ENCODE results near the gene APH1B.
"Not testable (repeated sequence)": the region's sequence is repeated elsewhere in the genome, so short reads cannot be mapped to it uniquely, and the experiment has no call there.

The APH1B gene

DNA sequence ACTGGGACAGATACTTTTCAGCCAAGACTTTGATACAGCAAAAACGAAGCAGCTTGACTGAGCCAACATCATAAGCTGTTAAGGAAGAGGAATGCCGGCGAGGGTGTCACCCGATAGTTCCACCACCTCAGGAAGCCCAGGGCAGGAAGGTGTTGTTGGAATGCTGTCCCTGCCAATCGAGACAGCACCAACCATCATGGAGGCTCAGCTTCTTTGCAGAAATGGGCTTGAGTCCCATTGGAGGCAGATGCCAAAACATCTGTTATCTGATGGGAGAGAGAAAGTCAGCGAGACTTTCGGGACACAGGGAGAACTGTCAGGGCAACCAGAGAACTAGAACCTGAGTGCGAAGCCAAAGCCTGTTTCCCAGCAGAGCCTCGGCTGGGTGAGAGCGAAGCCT is 53.5 kb downstream of the APH1B start:
- DNase-seq: no peak

- peak in 17 of 56 donors; percentile 12 to 58 (median 33) for DNase-seq
Measured at GRCh38 chr15:63331456-63331855, 54.1 kb downstream of the APH1B start.

GRCh38 chr15:63332367-63333124 is 55.1 kb downstream of the APH1B start:
- DNase-seq: no peak

DNA sequence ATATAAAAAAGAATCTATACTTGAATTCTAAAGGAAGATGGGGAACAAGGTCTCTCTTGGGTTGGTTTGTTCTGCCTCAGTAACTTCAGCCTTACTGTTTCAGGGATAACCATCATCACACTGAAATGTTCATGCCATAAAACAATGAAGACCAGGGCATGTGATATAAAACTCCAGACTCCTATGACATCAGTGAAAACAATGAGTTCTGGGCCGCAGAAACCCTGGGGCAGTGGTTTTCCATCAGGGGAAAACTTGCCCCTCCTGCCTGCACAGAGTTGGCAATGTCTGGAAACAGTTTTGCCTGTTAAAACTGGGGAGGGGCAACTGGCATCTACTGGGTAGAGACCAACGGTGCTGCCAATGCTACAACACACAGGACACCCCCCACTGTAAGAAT is 57.4 kb downstream of the APH1B start:
- DNase-seq: no peak

- DNase-seq: no peak
Measured at GRCh38 chr15:63335543-63336240, 58.3 kb downstream of the APH1B start.

- no peak for DNase-seq
Measured at GRCh38 chr15:63337046-63337445, 59.6 kb downstream of the APH1B start.

DNA sequence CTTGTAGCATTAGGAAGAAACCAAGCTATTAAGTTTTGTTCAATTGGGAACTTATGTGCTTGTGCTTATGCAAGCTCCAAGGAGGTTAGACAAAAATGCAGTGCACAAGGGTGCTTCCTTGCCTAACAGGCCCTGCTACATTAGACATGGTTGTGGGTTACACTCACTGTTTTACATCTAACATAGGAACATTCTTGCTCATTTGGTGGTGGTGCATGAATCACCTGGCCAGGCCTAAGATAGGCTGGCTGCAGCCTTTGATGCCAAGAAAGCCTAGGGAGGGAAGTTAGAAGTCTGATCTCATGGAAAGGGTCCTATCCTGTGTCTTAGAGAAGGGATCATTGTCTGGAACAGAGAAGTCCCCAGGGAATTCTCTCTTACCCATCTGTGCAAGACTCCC is 60.8 kb downstream of the APH1B start:
- no peak for DNase-seq

- DNase-seq: peak in 25 of 56 donors; percentile 8 to 72 (median 51)
Measured at GRCh38 chr15:63339006-63339766, 61.8 kb downstream of the APH1B start.

- no peak for DNase-seq
Measured at GRCh38 chr15:63339836-63340235, 62.4 kb downstream of the APH1B start.

DNA sequence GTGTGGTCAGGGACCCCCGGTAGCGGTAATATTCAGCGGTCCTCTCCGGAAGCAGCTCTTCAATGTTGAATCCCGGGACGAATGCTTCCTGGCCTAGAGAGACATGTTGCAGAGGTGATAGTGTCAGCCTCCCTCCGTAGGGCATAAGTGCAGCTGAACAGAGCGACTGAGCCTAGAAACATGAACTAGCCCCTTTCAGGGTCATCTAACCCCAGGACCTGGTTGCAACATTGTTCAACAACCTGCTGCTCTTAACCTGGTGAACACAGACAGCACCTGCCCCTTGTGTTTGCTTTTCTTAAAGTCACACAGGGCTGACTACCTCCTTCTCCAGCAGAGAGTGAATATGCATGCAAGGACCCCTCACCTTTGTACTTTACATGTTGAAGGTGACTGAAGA is 62.9 kb downstream of the APH1B start:
- no peak for DNase-seq

DNA sequence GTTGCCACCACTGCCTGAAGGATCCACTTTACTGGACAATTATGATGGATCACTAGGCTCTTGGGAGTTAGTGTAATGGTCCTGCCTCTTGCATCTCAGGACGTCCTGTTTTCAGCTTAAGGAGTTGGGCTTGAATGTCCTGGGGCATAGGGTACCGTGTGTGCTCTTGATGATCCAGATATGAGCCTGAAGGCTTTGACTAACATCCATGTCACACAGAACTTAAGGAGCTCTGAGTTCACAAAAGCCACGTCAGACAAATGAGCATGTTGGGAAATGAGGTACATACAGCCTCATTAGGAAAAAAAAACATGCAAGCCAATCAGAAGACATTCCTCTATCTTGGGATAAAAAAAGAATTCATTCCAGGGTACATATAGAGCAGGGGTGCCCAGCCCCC is 63.5 kb downstream of the APH1B start:
- no peak for DNase-seq

DNA sequence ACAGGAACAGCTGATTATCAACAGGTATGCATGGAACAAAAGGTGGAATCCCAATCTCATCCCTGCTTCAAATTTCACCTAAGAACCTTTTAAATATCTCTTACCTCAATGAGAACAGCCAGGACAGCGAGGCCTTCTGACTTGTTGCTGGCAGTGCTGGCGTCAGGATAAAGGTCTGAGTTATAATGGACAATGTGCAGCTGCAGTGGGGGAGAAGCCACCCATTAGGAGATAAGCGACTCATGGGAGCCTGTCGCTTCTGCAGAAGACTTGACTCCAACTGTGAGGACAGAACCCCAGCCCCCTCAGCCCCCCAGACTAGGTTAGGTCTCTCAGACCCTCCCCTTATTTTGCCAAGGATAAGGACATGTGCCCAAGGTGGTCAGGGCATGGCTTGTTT is 64.5 kb downstream of the APH1B start:
- DNase-seq: no peak

GRCh38 chr15:63342996-63343562 is 65.7 kb downstream of the APH1B start:
- DNase-seq: not testable (repeated sequence)

- no peak for DNase-seq
Measured at GRCh38 chr15:63344731-63345390, 67.5 kb downstream of the APH1B start.

DNA sequence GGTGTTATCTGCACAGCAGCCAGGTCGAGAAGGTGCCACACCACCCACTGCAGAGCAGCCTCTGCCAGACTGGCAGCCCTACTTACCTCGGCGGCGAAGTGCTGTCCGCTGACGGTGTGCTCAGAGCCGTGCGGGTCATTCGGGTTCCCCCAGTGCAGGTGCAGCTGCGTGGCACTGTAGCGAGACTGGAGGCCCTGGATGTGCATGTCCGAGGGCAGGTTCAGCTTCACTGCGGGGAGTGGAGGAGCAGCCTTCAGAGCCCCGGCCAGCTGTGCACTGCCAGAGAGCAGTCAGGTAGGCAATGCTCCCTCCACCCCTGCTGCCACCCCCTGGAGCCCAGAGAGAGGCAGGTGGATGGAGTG is 68.0 kb downstream of the APH1B start:
- no peak for DNase-seq

DNA sequence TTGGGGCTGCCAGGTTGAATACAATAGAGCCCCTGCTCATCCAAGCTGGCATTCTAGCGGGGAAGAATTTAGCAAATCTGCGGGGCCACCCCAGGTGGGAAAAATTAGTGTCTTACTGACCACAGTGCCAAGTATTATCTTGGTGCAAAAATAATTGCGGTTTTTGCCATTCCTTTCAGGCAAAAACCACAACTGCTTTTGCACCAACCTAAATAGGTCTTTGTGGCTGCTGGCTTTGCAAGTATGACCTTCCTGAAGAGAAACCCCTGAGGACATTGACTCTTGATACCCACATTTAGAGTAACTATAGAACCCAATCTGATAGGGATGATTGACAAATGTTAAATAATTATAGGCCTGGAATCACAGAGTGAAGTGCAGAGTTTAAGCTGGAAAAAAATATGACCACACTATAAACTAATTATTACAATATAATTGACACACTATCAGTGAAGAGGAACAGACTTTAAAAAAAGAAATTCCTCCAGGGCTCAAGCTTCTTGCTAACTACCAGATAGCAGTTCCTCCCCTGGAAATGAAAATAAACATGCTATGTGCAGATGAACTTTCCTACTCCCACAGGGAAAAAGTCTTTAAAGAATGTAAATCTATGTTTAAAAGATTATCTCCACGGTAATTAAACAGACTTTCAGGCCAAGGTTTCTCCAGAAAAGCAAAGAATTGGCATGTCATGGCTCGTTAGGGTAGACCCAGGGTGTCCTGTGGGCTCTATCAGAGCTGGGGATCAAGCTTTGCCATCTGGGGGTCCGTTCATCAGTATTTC is 69.9 kb downstream of the APH1B start:
- DNase-seq: no peak

- DNase-seq: peak in 46 of 56 donors; percentile 8 to 79 (median 38)
Measured at GRCh38 chr15:63348392-63348791, 71.0 kb downstream of the APH1B start.

DNA sequence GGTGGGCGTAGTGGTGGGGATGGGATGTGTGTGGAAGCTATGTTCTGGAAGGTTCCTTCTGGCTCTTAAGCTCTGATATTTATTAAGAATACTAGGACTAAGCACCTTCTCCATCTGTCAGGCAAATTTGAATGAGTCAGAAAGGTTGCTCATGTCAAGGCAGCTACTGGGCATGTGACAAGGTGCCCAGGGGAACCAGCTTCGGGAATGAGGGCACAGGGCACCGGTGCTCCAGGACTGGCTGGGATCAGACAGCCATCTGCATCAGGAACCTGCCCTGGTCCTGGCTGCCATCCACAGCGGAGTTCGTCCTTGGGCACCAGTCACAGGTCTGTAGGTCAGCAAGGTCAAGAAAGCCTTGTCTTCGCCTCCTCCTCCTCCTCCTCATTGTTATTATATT is 71.8 kb downstream of the APH1B start:
- DNase-seq: peak in 1 of 56 donors; percentile 44

- no peak for DNase-seq
Measured at GRCh38 chr15:63349621-63350020, 72.2 kb downstream of the APH1B start.

DNA sequence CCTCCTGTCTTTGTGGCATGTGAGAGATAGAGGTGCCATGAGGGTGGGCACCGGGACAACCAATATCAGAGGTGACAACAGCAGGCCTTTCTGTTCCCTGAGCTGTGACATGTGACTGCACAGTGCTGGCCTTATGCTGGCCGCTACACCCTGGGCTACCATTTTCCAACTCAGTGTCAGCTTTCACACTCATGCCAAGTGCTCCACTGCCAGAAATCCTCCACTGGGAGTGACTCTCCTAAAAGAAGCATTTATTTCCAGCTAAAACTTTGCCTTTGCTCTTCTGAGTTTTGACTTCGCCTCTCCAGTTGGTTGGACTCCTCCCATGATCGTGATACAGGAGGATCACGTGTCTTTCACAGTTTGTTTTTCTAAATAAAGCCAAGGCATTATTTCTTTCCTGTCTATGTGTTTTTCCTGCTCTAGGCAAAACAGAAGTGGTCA is 72.8 kb downstream of the APH1B start:
- DNase-seq: peak in 2 of 56 donors; percentile 11 to 23
